Ramos (cell line): ENCODE measurements around the gene AGXT.

Experiments used
- in situ Hi-C: fragments of 300-500 bp; cut with MboI; formaldehyde crosslinking; loops from one replicate; pipeline ENCODE4 v1.14.3; 2022; ENCODE audit warnings: low sequenced_read_pairs; ENCODE audit not compliant: unreplicated experiment

The AGXT gene

DNA sequence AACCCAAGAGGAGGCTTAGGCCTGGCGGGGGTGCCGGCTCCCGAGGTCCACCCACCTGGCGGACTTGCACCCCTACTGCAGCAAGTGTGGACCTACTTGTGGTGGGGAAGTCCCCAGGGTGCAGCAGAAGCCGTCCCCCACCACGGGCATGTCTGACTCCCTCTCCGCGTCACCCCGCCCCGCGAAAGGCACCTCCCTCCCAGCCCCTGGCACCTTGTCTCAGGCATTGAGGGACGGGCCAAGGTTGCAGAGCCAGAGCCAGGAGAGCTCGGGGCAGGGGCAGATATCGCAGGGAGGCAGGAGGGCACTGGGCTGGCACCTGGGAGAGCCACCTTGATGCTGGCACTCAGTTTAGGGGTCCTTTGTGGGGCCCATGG is 56.6 kb downstream of the AGXT start:
- in situ Hi-C loops = no loop called here

GRCh38 chr2:240925568-240926515 is 57.2 kb downstream of the AGXT start:
- in situ Hi-C loops = no loop called here

GRCh38 chr2:240926516-240927389 is 58.1 kb downstream of the AGXT start:
- in situ Hi-C loops = no loop called here

- in situ Hi-C loops = no loop called here
These were observed 58.8 kb downstream of the AGXT start for GRCh38 chr2:240927390-240927781.

DNA sequence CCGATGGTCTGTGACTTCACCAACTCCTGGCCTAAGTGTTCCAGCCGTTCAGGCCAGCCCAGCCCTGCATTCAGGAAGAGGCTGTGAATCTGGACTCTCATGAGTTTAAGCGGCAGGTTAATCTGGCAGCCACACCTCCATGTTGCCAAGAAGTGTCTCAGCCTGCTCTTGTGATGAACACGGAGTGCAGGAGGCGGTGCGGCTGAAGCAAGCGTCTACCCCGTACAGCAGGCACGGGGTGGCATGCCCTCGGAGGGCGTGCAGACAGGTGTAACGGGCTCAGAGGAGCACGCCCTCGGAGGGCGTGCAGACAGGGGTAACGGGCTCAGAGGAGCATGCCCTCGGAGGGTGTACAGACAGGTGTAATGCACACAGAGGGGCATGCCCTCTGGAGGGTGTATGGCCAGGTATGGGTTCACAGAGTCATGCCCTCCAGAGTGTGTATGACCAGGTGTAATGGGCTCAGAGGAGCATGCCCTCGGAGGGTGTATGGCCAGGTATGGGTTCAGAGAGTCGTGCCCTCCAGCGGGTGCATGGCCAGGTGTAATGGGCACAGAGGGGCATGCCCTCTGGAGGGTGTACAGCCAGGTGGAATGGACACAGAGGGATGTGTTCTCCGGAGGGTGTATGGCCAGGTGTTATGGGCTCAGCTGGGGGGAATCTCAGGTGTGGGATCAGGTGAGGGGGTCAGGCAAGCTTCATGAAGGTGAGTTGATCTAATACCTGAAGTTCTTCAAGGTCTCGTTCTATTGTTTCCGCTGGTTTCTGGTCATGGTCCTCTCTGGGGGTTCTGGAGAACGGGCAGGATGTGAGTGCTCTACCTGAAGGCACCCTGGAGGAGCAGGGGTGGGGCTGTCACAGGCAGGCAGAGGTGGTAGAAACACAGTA is 60.1 kb downstream of the AGXT start:
- in situ Hi-C loops = no loop called here

- in situ Hi-C loops = no loop called here
These were observed 60.9 kb downstream of the AGXT start for GRCh38 chr2:240929364-240930095.
